ENCODE data around the gene SLC7A5.

Gene SLC7A5

GRCh38 chr16:87801679-87802259 lies 67.5 kb downstream of the SLC7A5 start:
- TF ChIP-seq REST (IDR thresholded peaks at IDR 0.05; ENCODE audit: insufficient read depth in 1 of 2, low read depth in 2 of 2, low read length in 2 of 2) (no peak), TAF1 (IDR thresholded peaks at IDR 0.05; ENCODE audit: borderline replicate concordance, insufficient read depth, low read length) (no peak), POLR2AphosphoS5 (IDR thresholded peaks at IDR 0.05; ENCODE audit: low read depth, low read length) (no peak), SIN3A (IDR thresholded peaks at IDR 0.05; ENCODE audit: borderline replicate concordance, insufficient read depth, low read length) (no peak)

- no peak for TF ChIP-seq FOXP2 (optimal IDR thresholded peaks at IDR 0.05; ENCODE audit: borderline replicate concordance, extremely low read depth, extremely low read length, insufficient read depth)
- TF ChIP-seq REST (IDR thresholded peaks at IDR 0.05; ENCODE audit: insufficient read depth in 1 of 2, low read depth in 2 of 2, low read length in 2 of 2), result no peak
- no peak for TF ChIP-seq POLR2AphosphoS5 (IDR thresholded peaks at IDR 0.05; ENCODE audit: low read depth, low read length)
- TF ChIP-seq SIN3A (IDR thresholded peaks at IDR 0.05; ENCODE audit: borderline replicate concordance, insufficient read depth, low read length), result no peak
- TF ChIP-seq TAF1 (IDR thresholded peaks at IDR 0.05; ENCODE audit: borderline replicate concordance, insufficient read depth, low read length), result no peak
Measured at GRCh38 chr16:87800497-87800896, 68.8 kb downstream of the SLC7A5 start.

GRCh38 chr16:87795336-87795735 lies 74.0 kb downstream of the SLC7A5 start:
- TF ChIP-seq FOXP2 (optimal IDR thresholded peaks at IDR 0.05; ENCODE audit: borderline replicate concordance, extremely low read depth, extremely low read length, insufficient read depth) (no peak), REST (IDR thresholded peaks at IDR 0.05; ENCODE audit: insufficient read depth in 1 of 2, low read depth in 2 of 2, low read length in 2 of 2) (no peak), TAF1 (IDR thresholded peaks at IDR 0.05; ENCODE audit: borderline replicate concordance, insufficient read depth, low read length) (no peak), SIN3A (IDR thresholded peaks at IDR 0.05; ENCODE audit: borderline replicate concordance, insufficient read depth, low read length) (no peak), POLR2AphosphoS5 (IDR thresholded peaks at IDR 0.05; ENCODE audit: low read depth, low read length) (no peak)

- TF ChIP-seq POLR2AphosphoS5 (IDR thresholded peaks at IDR 0.05; ENCODE audit: low read depth, low read length) (no peak), REST (IDR thresholded peaks at IDR 0.05; ENCODE audit: insufficient read depth in 1 of 2, low read depth in 2 of 2, low read length in 2 of 2) (no peak), TAF1 (IDR thresholded peaks at IDR 0.05; ENCODE audit: borderline replicate concordance, insufficient read depth, low read length) (no peak), FOXP2 (optimal IDR thresholded peaks at IDR 0.05; ENCODE audit: borderline replicate concordance, extremely low read depth, extremely low read length, insufficient read depth) (no peak), SIN3A (IDR thresholded peaks at IDR 0.05; ENCODE audit: borderline replicate concordance, insufficient read depth, low read length) (no peak)
Measured at GRCh38 chr16:87794485-87795078, 74.7 kb downstream of the SLC7A5 start.

Data from PFSK-1 (cell line).